Right lobe of liver (tissue), 4 donors: Measurements from ENCODE around the gene DISP3.

Experiments used
- POLR2A ChIP-seq: fragments of 450-650 bp; IDR thresholded peaks from one replicate; pipeline ENCODE4 v1.6.1; 2017; ENCODE audit warnings: antibody characterized with exemption, mild to moderate bottlenecking
- TF ChIP-seq, protein P1 (sequence below), 4 donors: fragments of 200-600 bp in 3 of 4; fragments of 450-650 bp in 1 of 4; IDR thresholded peaks; one replicate each; pipeline versions ENCODE4 v1.5.1 to v1.8.0; 2016 to 2022; ENCODE audit warnings: antibody characterized with exemption in 4 of 4, mild to moderate bottlenecking in 2 of 4
- donor health status: DM: no; HTN: no; CAD: no.
- donor health status: DM: no; HTN: no; CAD: no.
- donor health status: DM: no; HTN: yes; CAD: no.

DNA sequence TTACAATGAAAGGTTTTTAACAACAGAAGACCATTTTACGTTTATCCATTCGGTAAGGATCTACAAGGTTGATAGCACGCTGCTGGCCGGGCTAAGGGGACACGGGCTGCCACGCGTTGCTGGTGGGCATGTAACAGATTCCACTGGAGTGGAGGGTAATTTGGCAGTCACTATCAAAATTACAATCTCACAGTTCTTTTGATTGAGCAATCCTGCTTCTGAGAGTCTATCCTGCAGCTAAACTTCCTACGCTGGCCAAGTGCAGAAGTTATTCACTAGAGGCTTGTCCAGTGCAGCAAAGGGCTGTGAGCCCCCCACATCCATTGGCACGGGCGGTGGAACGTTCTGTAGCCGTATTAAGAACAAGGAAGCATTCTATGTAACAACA lies 61.8 kb downstream of the DISP3 start:
- TF ChIP-seq, protein P1, sequence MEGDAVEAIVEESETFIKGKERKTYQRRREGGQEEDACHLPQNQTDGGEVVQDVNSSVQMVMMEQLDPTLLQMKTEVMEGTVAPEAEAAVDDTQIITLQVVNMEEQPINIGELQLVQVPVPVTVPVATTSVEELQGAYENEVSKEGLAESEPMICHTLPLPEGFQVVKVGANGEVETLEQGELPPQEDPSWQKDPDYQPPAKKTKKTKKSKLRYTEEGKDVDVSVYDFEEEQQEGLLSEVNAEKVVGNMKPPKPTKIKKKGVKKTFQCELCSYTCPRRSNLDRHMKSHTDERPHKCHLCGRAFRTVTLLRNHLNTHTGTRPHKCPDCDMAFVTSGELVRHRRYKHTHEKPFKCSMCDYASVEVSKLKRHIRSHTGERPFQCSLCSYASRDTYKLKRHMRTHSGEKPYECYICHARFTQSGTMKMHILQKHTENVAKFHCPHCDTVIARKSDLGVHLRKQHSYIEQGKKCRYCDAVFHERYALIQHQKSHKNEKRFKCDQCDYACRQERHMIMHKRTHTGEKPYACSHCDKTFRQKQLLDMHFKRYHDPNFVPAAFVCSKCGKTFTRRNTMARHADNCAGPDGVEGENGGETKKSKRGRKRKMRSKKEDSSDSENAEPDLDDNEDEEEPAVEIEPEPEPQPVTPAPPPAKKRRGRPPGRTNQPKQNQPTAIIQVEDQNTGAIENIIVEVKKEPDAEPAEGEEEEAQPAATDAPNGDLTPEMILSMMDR (IDR thresholded peaks at IDR 0.05): no peak
- TF ChIP-seq POLR2A: no peak
